ENCODE results near the gene FAM241A.
"Not testable (repeated sequence)": the region's sequence is repeated elsewhere in the genome, so short reads cannot be mapped to it uniquely, and the experiment has no call there.

Gene FAM241A

GRCh38 chr4:112153211-112153791, 8.0 kb downstream of the FAM241A start:
- no CpG with 5 or more reads among the region's 4 CpGs for WGBS, 2 experiments (ENCODE audit: insufficient coverage in 2 of 2)
- Histone ChIP-seq H3K4me3 (ENCODE audit: extremely low read depth, insufficient read depth, low read length, poor library complexity, severe bottlenecking) (no peak overlapping the region), H3K4me1 (ENCODE audit: control insufficient read depth, insufficient read depth, low read length, poor library complexity, severe bottlenecking) (no peaks in the 10 kb centered on the region), H3K9me3 (ENCODE audit: control insufficient read depth, low read length) (no peaks in the 10 kb centered on the region), H3K27ac (ENCODE audit: low read depth, low read length, severe bottlenecking) (no peak overlapping the region), H3K36me3 (ENCODE audit: control insufficient read depth, insufficient read depth, low read length) (no peaks in the 10 kb centered on the region)

GRCh38 chr4:112156112-112156511, 10.9 kb downstream of the FAM241A start:
- H3K36me3 ChIP-seq (ENCODE audit: control insufficient read depth, insufficient read depth, low read length), result no peaks in the 10 kb centered on the region
- H3K27ac ChIP-seq (ENCODE audit: low read depth, low read length, severe bottlenecking), result no peak overlapping the region
- H3K9me3 ChIP-seq (ENCODE audit: control insufficient read depth, low read length), result no peaks in the 10 kb centered on the region
- H3K4me1 ChIP-seq (ENCODE audit: control insufficient read depth, insufficient read depth, low read length, poor library complexity, severe bottlenecking), result no peaks in the 10 kb centered on the region
- H3K4me3 ChIP-seq (ENCODE audit: extremely low read depth, insufficient read depth, low read length, poor library complexity, severe bottlenecking), result no peak overlapping the region
- WGBS, 2 experiments (ENCODE audit: insufficient coverage in 2 of 2), result no CpG with 5 or more reads among the region's 1 CpG

GRCh38 chr4:112156553-112156952, 11.3 kb downstream of the FAM241A start:
- H3K4me1 ChIP-seq (ENCODE audit: control insufficient read depth, insufficient read depth, low read length, poor library complexity, severe bottlenecking), result no peaks in the 10 kb centered on the region
- H3K27ac ChIP-seq (ENCODE audit: low read depth, low read length, severe bottlenecking), result no peak overlapping the region
- H3K4me3 ChIP-seq (ENCODE audit: extremely low read depth, insufficient read depth, low read length, poor library complexity, severe bottlenecking), result no peak overlapping the region
- H3K9me3 ChIP-seq (ENCODE audit: control insufficient read depth, low read length), result no peaks in the 10 kb centered on the region
- H3K36me3 ChIP-seq (ENCODE audit: control insufficient read depth, insufficient read depth, low read length), result no peaks in the 10 kb centered on the region

- not testable (repeated sequence) for H3K27ac ChIP-seq (ENCODE audit: low read depth, low read length, severe bottlenecking); H3K4me1 ChIP-seq (ENCODE audit: control insufficient read depth, insufficient read depth, low read length, poor library complexity, severe bottlenecking); H3K4me3 ChIP-seq (ENCODE audit: extremely low read depth, insufficient read depth, low read length, poor library complexity, severe bottlenecking); H3K9me3 ChIP-seq (ENCODE audit: control insufficient read depth, low read length); H3K36me3 ChIP-seq (ENCODE audit: control insufficient read depth, insufficient read depth, low read length)
- WGBS, 2 experiments (ENCODE audit: insufficient coverage in 2 of 2), result 90 to 100% methylated on average over 2 of the region's 3 CpGs
Observed at GRCh38 chr4:112163706-112164105, 18.5 kb downstream of the FAM241A start.

- Histone ChIP-seq H3K36me3 (ENCODE audit: control insufficient read depth, insufficient read depth, low read length) (no peaks in the 10 kb centered on the region), H3K4me3 (ENCODE audit: extremely low read depth, insufficient read depth, low read length, poor library complexity, severe bottlenecking) (no peak overlapping the region), H3K27ac (ENCODE audit: low read depth, low read length, severe bottlenecking) (no peak overlapping the region), H3K9me3 (ENCODE audit: control insufficient read depth, low read length) (no peaks in the 10 kb centered on the region), H3K4me1 (ENCODE audit: control insufficient read depth, insufficient read depth, low read length, poor library complexity, severe bottlenecking) (peaks cover 12% of the 10 kb centered on the region)
Observed at GRCh38 chr4:112167794-112168193, 22.5 kb downstream of the FAM241A start.

GRCh38 chr4:112168719-112169500, 23.7 kb downstream of the FAM241A start:
- Histone ChIP-seq H3K9me3 (ENCODE audit: control insufficient read depth, low read length) (no peaks in the 10 kb centered on the region), H3K36me3 (ENCODE audit: control insufficient read depth, insufficient read depth, low read length) (no peaks in the 10 kb centered on the region), H3K4me3 (ENCODE audit: extremely low read depth, insufficient read depth, low read length, poor library complexity, severe bottlenecking) (no peak overlapping the region), H3K27ac (ENCODE audit: low read depth, low read length, severe bottlenecking) (no peak overlapping the region), H3K4me1 (ENCODE audit: control insufficient read depth, insufficient read depth, low read length, poor library complexity, severe bottlenecking) (peaks cover 16% of the 10 kb centered on the region)
- 84 to 87% methylated on average over 3 to 9 of the region's 13 CpGs for WGBS, 2 experiments (ENCODE audit: insufficient coverage in 2 of 2)

- H3K4me3 ChIP-seq (ENCODE audit: extremely low read depth, insufficient read depth, low read length, poor library complexity, severe bottlenecking), result no peak overlapping the region
- H3K36me3 ChIP-seq (ENCODE audit: control insufficient read depth, insufficient read depth, low read length), result no peaks in the 10 kb centered on the region
- WGBS, 2 experiments (ENCODE audit: insufficient coverage in 2 of 2), result 100% methylated on average over 2 of the region's 3 CpGs; no CpG with 5 or more reads in 1 of the 2 experiments
- peak overlapping the region; percentile 87 for H3K27ac ChIP-seq (ENCODE audit: low read depth, low read length, severe bottlenecking)
- peaks cover 23% of the 10 kb centered on the region for H3K4me1 ChIP-seq (ENCODE audit: control insufficient read depth, insufficient read depth, low read length, poor library complexity, severe bottlenecking)
- H3K9me3 ChIP-seq (ENCODE audit: control insufficient read depth, low read length), result no peaks in the 10 kb centered on the region
Observed at GRCh38 chr4:112170451-112170993, 25.3 kb downstream of the FAM241A start.

GRCh38 chr4:112171051-112171763, 26.0 kb downstream of the FAM241A start:
- H3K36me3 ChIP-seq (ENCODE audit: control insufficient read depth, insufficient read depth, low read length); H3K9me3 ChIP-seq (ENCODE audit: control insufficient read depth, low read length); H3K4me3 ChIP-seq (ENCODE audit: extremely low read depth, insufficient read depth, low read length, poor library complexity, severe bottlenecking): not testable (repeated sequence)
- peak overlapping the region; percentile 87 for H3K27ac ChIP-seq (ENCODE audit: low read depth, low read length, severe bottlenecking)
- H3K4me1 ChIP-seq (ENCODE audit: control insufficient read depth, insufficient read depth, low read length, poor library complexity, severe bottlenecking), result peaks cover 23% of the 10 kb centered on the region
- 95 to 100% methylated on average over 4 of the region's 16 CpGs for WGBS, 2 experiments (ENCODE audit: insufficient coverage in 2 of 2)

GRCh38 chr4:112172180-112172579, 26.9 kb downstream of the FAM241A start:
- no peak overlapping the region for H3K4me3 ChIP-seq (ENCODE audit: extremely low read depth, insufficient read depth, low read length, poor library complexity, severe bottlenecking)
- no CpG with 5 or more reads among the region's 1 CpG for WGBS, 2 experiments (ENCODE audit: insufficient coverage in 2 of 2)

GRCh38 chr4:112173593-112174558, 28.6 kb downstream of the FAM241A start:
- Histone ChIP-seq H3K4me1 (ENCODE audit: control insufficient read depth, insufficient read depth, low read length, poor library complexity, severe bottlenecking) (peaks cover 23% of the 10 kb centered on the region), H3K27ac (ENCODE audit: low read depth, low read length, severe bottlenecking) (no peak overlapping the region), H3K9me3 (ENCODE audit: control insufficient read depth, low read length) (no peaks in the 10 kb centered on the region), H3K4me3 (ENCODE audit: extremely low read depth, insufficient read depth, low read length, poor library complexity, severe bottlenecking) (no peak overlapping the region), H3K36me3 (ENCODE audit: control insufficient read depth, insufficient read depth, low read length) (no peaks in the 10 kb centered on the region)
- WGBS, 2 experiments (ENCODE audit: insufficient coverage in 2 of 2), result 100% methylated on average over 4 to 6 of the region's 8 CpGs

More at GRCh38 chr4:112172180-112172579, 26.9 kb downstream of the FAM241A start:
- no peak overlapping the region for H3K27ac ChIP-seq (ENCODE audit: low read depth, low read length, severe bottlenecking)
- no peaks in the 10 kb centered on the region for H3K9me3 ChIP-seq (ENCODE audit: control insufficient read depth, low read length)
- H3K36me3 ChIP-seq (ENCODE audit: control insufficient read depth, insufficient read depth, low read length), result no peaks in the 10 kb centered on the region
- peaks cover 23% of the 10 kb centered on the region for H3K4me1 ChIP-seq (ENCODE audit: control insufficient read depth, insufficient read depth, low read length, poor library complexity, severe bottlenecking)

Measured in mesodermal cell (in vitro differentiated cells).